Right lobe of liver (tissue), 6 donors: ENCODE measurements around the gene TECPR1. TPM values are rescaled to one million over a fixed set of nuclear protein-coding genes. Genes with fewer than 3 reads are reported as not detected.

Source experiments
- ATAC-seq, 4 donors: fragments of 200-7000 bp; cut with Tn5 transposase; one replicate each; pipeline ENCODE4 v1.9.1; 2020; ENCODE audit warnings: mild to moderate bottlenecking in 4 of 4, moderate library complexity in 4 of 4
- DNase-seq, 3 donors: peaks; one replicate each; pipeline ENCODE4 v3.0.0-alpha.2; 2020
- H3K27ac ChIP-seq, 3 donors: fragments of 200-600 bp; one replicate each; pipeline ENCODE4 v1.8.0; 2022
- H3K27me3 ChIP-seq, 2 donors: fragments of 200-600 bp; one replicate each; pipeline ENCODE4 v1.8.0; 2022
- H3K36me3 ChIP-seq, 4 donors: fragments of 200-600 bp; sonication (generic) in 1 of 4; one replicate each; pipeline versions ENCODE4 v1.5.1 to v1.8.0; 2017 to 2022; ENCODE audit warnings: control low read depth in 1 of 4
- H3K4me1 ChIP-seq, 4 donors: fragments of 200-600 bp; sonication (generic) in 1 of 4; one replicate each; pipeline versions ENCODE4 v1.5.1 to v1.8.0; 2017 to 2022; ENCODE audit warnings: control low read depth in 1 of 4
- H3K4me3 ChIP-seq, 3 donors: fragments of 200-600 bp; one replicate each; pipeline ENCODE4 v1.8.0; 2022
- H3K9me3 ChIP-seq, 4 donors: fragments of 200-600 bp; sonication (generic) in 1 of 4; one replicate each; pipeline versions ENCODE4 v1.5.1 to v1.8.0; 2017 to 2022; ENCODE audit warnings: control low read depth in 1 of 4
- CTCF ChIP-seq, 4 donors: fragments of 200-600 bp in 3 of 4; fragments of 450-650 bp in 1 of 4; IDR thresholded peaks; one replicate each; pipeline versions ENCODE4 v1.5.1 to v1.8.0; 2016 to 2022; ENCODE audit warnings: antibody characterized with exemption in 4 of 4, mild to moderate bottlenecking in 2 of 4
- POLR2A ChIP-seq: fragments of 450-650 bp; IDR thresholded peaks from one replicate; pipeline ENCODE4 v1.6.1; 2017; ENCODE audit warnings: antibody characterized with exemption, mild to moderate bottlenecking
- WGBS: methylation state at CpG from one replicate; pipeline ENCODE4 v1.1.6; 2018; ENCODE audit warnings: low coverage, low lambda C conversion rate; ENCODE audit not compliant: insufficient coverage; ENCODE audit errors: missing lambda C conversion rate; 5-methylcytosine and 5-hydroxymethylcytosine counted together
- intact Hi-C, 2 donors: fragments of 100-400 bp; cut with DNase I; formaldehyde crosslinking; loops; one replicate each; pipeline versions ENCODE4 v1.11.2 to v1.14.1; 2022
- total RNA-seq, 6 experiments: library from RNA; depleted of rRNA in 2 of 6; stranded (reverse); fragments of >200 nt in 2 of 6; fragmentation: NEBNext Ultra II Directional in 3 of 6; extraction: Animal tissue kit (Norgen Biotek cat#: 25700) in 3 of 6; gene quantifications; one replicate each; pipeline versions ENCODE4 v1.1.0 to v1.2.4, GENCODE V29; 2016 to 2023
- donor health status: DM: no; HTN: yes; CAD: no.
- donor health status: DM: no; HTN: no; CAD: no.
- donor health status: DM: no; HTN: no; CAD: no.
- donor health status: DM: no; HTN: yes; CAD: no.
- donor health status: DM: no; HTN: yes; CAD: no.

Gene TECPR1
- total RNA-seq, 6 experiments from 2014 or later = 9.4 to 14.9 (median 12.4) TPM

GRCh38 chr7:98278408-98278807 is 26.4 kb upstream of the TECPR1 start:
- no peaks in the 10 kb centered on the region for H3K9me3 ChIP-seq
- no peaks in the 10 kb centered on the region for H3K36me3 ChIP-seq
- peak overlapping the region in 1 of 3 donors; percentile 33 for H3K27ac ChIP-seq
- H3K4me1 ChIP-seq = peaks cover 0 to 32% (median 11%) of the 10 kb centered on the region in 4 donors
- H3K4me3 ChIP-seq = no peak overlapping the region
- WGBS = 95% methylated on average over 3 of the region's 5 CpGs
- no peak for DNase-seq
- TF ChIP-seq POLR2A = no peak
- no peak for TF ChIP-seq CTCF (IDR thresholded peaks at IDR 0.05)
- no peaks in the 10 kb centered on the region for H3K27me3 ChIP-seq
- ATAC-seq = no peak
- intact Hi-C loops = no loop called here

GRCh38 chr7:98276241-98276761 is 24.3 kb upstream of the TECPR1 start:
- H3K4me1 ChIP-seq = peaks cover 0 to 25% (median 10%) of the 10 kb centered on the region in 4 donors
- intact Hi-C loops = no loop called here
- DNase-seq (no peak), ATAC-seq (peak; percentile 9 to 49 (median 36))
- no peaks in the 10 kb centered on the region for H3K27me3 ChIP-seq
- WGBS = 26% methylated on average over 5 of the region's 5 CpGs
- no peaks in the 10 kb centered on the region for H3K36me3 ChIP-seq
- no peak overlapping the region for H3K4me3 ChIP-seq
- TF ChIP-seq POLR2A (no peak), CTCF (IDR thresholded peaks at IDR 0.05) (no peak)
- no peaks in the 10 kb centered on the region for H3K9me3 ChIP-seq
- H3K27ac ChIP-seq = peak overlapping the region in 2 of 3 donors; percentile 57 to 59

- TF ChIP-seq CTCF (IDR thresholded peaks at IDR 0.05) (no peak), POLR2A (no peak)
- 82% methylated on average over 2 of the region's 3 CpGs for WGBS
- ATAC-seq = peak in 2 of 4 donors; percentile 13 to 29
- H3K4me1 ChIP-seq = no peaks in the 10 kb centered on the region
- DNase-seq = no peak
- H3K36me3 ChIP-seq = no peaks in the 10 kb centered on the region
- no peaks in the 10 kb centered on the region for H3K9me3 ChIP-seq
- H3K27ac ChIP-seq = no peak overlapping the region
- no peaks in the 10 kb centered on the region for H3K27me3 ChIP-seq
- intact Hi-C loops = no loop called here
- no peak overlapping the region for H3K4me3 ChIP-seq
Measured at GRCh38 chr7:98267303-98267702, 15.3 kb upstream of the TECPR1 start.

- DNase-seq (no peak), ATAC-seq (peak; percentile 79 to 89 (median 84))
- intact Hi-C loops = no loop called here
- Histone ChIP-seq H3K27ac (no peak overlapping the region), H3K27me3 (no peaks in the 10 kb centered on the region), H3K9me3 (no peaks in the 10 kb centered on the region), H3K36me3 (no peaks in the 10 kb centered on the region), H3K4me1 (no peaks in the 10 kb centered on the region), H3K4me3 (no peak overlapping the region)
- WGBS = 33% methylated on average over 2 of the region's 2 CpGs
- TF ChIP-seq CTCF (IDR thresholded peaks at IDR 0.05) (peak; percentile 36 to 49 (median 42)), POLR2A (no peak)
Measured at GRCh38 chr7:98266840-98267239, 14.8 kb upstream of the TECPR1 start.
